HEK293 (cell line): ENCODE results near the gene NDUFS2.
A peak's percentile ranks its signal among the peaks of the same experiment; 100 is the strongest.

ENCODE experiments used
- CTCF ChIA-PET: fragments of 350-600 bp; formaldehyde crosslinking; extraction: SDS; loops from one replicate; lab custom pipeline; 2021; ENCODE audit warnings: antibody characterized with exemption; lab: Yijun Ruan, JAX
- POLR2A ChIA-PET: fragments of 300-600 bp; formaldehyde crosslinking; extraction: SDS; loops from one replicate; lab custom pipeline; 2020; ENCODE audit warnings: antibody characterized with exemption, inconsistent platforms; lab: Yijun Ruan, JAX
- H3K27ac ChIP-seq: fragments of 200-500 bp; sonication (Bioruptor generic); 2 replicates; pipeline ENCODE4 v1.5.1; 2014; ENCODE audit warnings: low read depth, low read length, control low read depth, inconsistent platforms; ENCODE audit errors: extremely low read depth
- H3K36me3 ChIP-seq, 2 experiments: fragments of 200-500 bp in 1 of 2; sonication (Bioruptor generic) in 1 of 2; 1 replicate in 1 of 2; 2 replicates in 1 of 2; pipeline ENCODE4 v1.5.1; 2014 to 2017; ENCODE audit warnings: inconsistent platforms in 2 of 2, low read length in 2 of 2; ENCODE audit not compliant: control insufficient read depth in 2 of 2, insufficient read depth in 1 of 2
- H3K4me1 ChIP-seq: fragments of 200-500 bp; sonication (Bioruptor generic); 2 replicates; pipeline ENCODE4 v1.5.1; 2014; ENCODE audit warnings: mild to moderate bottlenecking, low read length, inconsistent platforms; ENCODE audit not compliant: control insufficient read depth, insufficient read depth
- H3K4me3 ChIP-seq: 2 replicates; pipeline ENCODE4 v1.5.1; 2011; ENCODE audit warnings: low read depth, mild to moderate bottlenecking, control low read depth, low read length, moderate library complexity
- H3K9me3 ChIP-seq: fragments of 200-500 bp; sonication (Bioruptor generic); 2 replicates; pipeline ENCODE4 v1.5.1; 2014; ENCODE audit warnings: low read depth, low read length, inconsistent platforms; ENCODE audit not compliant: control insufficient read depth, insufficient read depth
- BCL6B ChIP-seq: fragments of 450-650 bp; formaldehyde crosslinking; IDR thresholded peaks from 2 replicates; pipeline ENCODE4 v1.5.1; 2017; ENCODE audit warnings: missing biosample characterization, missing genetic modification characterization
- KLF9 ChIP-seq: fragments of 450-650 bp; formaldehyde crosslinking; IDR thresholded peaks from 2 replicates; pipeline ENCODE4 v1.5.1; 2016; ENCODE audit warnings: missing biosample characterization, missing genetic modification characterization, low read depth
- PATZ1 ChIP-seq: fragments of 450-650 bp; formaldehyde crosslinking; IDR thresholded peaks from 2 replicates; pipeline ENCODE4 v1.5.1; 2016; ENCODE audit warnings: missing biosample characterization, missing genetic modification characterization
- SCRT2 ChIP-seq: fragments of 450-650 bp; formaldehyde crosslinking; IDR thresholded peaks from 2 replicates; pipeline ENCODE4 v1.5.1; 2016; ENCODE audit warnings: missing biosample characterization, missing genetic modification characterization
- WT1 ChIP-seq: fragments of 450-650 bp; formaldehyde crosslinking; IDR thresholded peaks from 2 replicates; pipeline ENCODE4 v1.5.1; 2016; ENCODE audit warnings: missing biosample characterization, missing genetic modification characterization
- ZBTB48 ChIP-seq: fragments of 450-650 bp; formaldehyde crosslinking; IDR thresholded peaks from 2 replicates; pipeline ENCODE4 v1.5.1; 2016; ENCODE audit warnings: missing biosample characterization, missing genetic modification characterization
- ZEB2 ChIP-seq: fragments of 450-650 bp; formaldehyde crosslinking; IDR thresholded peaks from 2 replicates; pipeline ENCODE4 v1.5.1; 2016; ENCODE audit warnings: missing biosample characterization, missing genetic modification characterization
- ZNF19 ChIP-seq: fragments of 450-650 bp; formaldehyde crosslinking; IDR thresholded peaks from 2 replicates; pipeline ENCODE4; 2016; ENCODE audit warnings: missing biosample characterization, missing genetic modification characterization, low read depth
- ZNF211 ChIP-seq: fragments of 450-650 bp; formaldehyde crosslinking; IDR thresholded peaks from 2 replicates; pipeline ENCODE4 v1.5.1; 2016; ENCODE audit warnings: low read depth, missing biosample characterization, missing genetic modification characterization
- ZNF23 ChIP-seq: fragments of 450-650 bp; formaldehyde crosslinking; IDR thresholded peaks from 2 replicates; pipeline ENCODE4 v1.5.1; 2016; ENCODE audit warnings: missing biosample characterization, missing genetic modification characterization, borderline replicate concordance
- ZNF274 ChIP-seq, 2 experiments: fragments of 200-500 bp in 1 of 2; fragments of 450-650 bp in 1 of 2; sonication (Bioruptor generic) in 1 of 2; formaldehyde crosslinking in 1 of 2; IDR thresholded peaks; 2 replicates each; pipeline versions ENCODE4 v1.5.1 to v1.6.1; 2014 to 2016; ENCODE audit warnings: borderline replicate concordance in 1 of 2, inconsistent platforms in 1 of 2, low read length in 1 of 2, missing biosample characterization in 1 of 2, missing genetic modification characterization in 1 of 2
- ZNF341 ChIP-seq: fragments of 450-650 bp; formaldehyde crosslinking; IDR thresholded peaks from 2 replicates; pipeline ENCODE4; 2016; ENCODE audit warnings: low read depth, missing biosample characterization, missing genetic modification characterization
- ZNF544 ChIP-seq: fragments of 450-650 bp; formaldehyde crosslinking; IDR thresholded peaks from 2 replicates; pipeline ENCODE4 v1.5.0; 2017; ENCODE audit warnings: missing biosample characterization, missing genetic modification characterization
- ZNF561 ChIP-seq: fragments of 450-650 bp; IDR thresholded peaks from 2 replicates; pipeline ENCODE4 v1.5.1; 2018; ENCODE audit warnings: missing biosample characterization, missing genetic modification characterization, borderline replicate concordance
- ZNF654 ChIP-seq: fragments of 450-650 bp; formaldehyde crosslinking; IDR thresholded peaks from 2 replicates; pipeline ENCODE4 v1.5.1; 2016; ENCODE audit warnings: low read depth, missing biosample characterization, missing genetic modification characterization
- ZNF692 ChIP-seq: fragments of 450-650 bp; formaldehyde crosslinking; IDR thresholded peaks from 2 replicates; pipeline ENCODE4 v1.5.1; 2016; ENCODE audit warnings: missing biosample characterization, missing genetic modification characterization
- ZNF768 ChIP-seq: fragments of 450-650 bp; formaldehyde crosslinking; IDR thresholded peaks from 2 replicates; pipeline ENCODE4 v1.5.1; 2018; ENCODE audit warnings: missing biosample characterization, mild to moderate bottlenecking, missing genetic modification characterization
- TF ChIP-seq, protein P1 (sequence below): fragments of 450-650 bp; formaldehyde crosslinking; IDR thresholded peaks from 2 replicates; pipeline ENCODE4 v1.5.1; 2017; ENCODE audit warnings: missing biosample characterization, mild to moderate bottlenecking, missing genetic modification characterization, moderate library complexity
- TF ChIP-seq, protein P2 (sequence below): fragments of 450-650 bp; formaldehyde crosslinking; IDR thresholded peaks from 2 replicates; pipeline ENCODE4 v1.5.1; 2016; ENCODE audit warnings: missing biosample characterization, missing genetic modification characterization
- TF ChIP-seq, protein P3 (sequence below): fragments of 450-650 bp; formaldehyde crosslinking; IDR thresholded peaks from 2 replicates; pipeline ENCODE4 v1.5.1; 2016; ENCODE audit warnings: missing biosample characterization, missing genetic modification characterization

NDUFS2 gene

GRCh38 chr1:161200992-161201835 lies 953 bp upstream of the NDUFS2 start:
- H3K9me3 ChIP-seq = no peaks in the 10 kb centered on the region
- H3K27ac ChIP-seq = peak overlapping the region; percentile 72
- CTCF ChIA-PET = interaction anchor here (0.6 to 4.9 kb wide), 9 partner anchors 9 to 940 kb away, joined by 3 to 32 read pairs (median 6); partner anchors contain the start of genes APOA2, PPOX and TOMM40L
- no peak overlapping the region for H3K4me3 ChIP-seq
- peaks cover 16 to 30% of the 10 kb centered on the region in 2 experiments; a peak in 2 of 3 replicates for H3K36me3 ChIP-seq
- POLR2A ChIA-PET = interaction anchor here (0.6 to 2.2 kb wide), 14 partner anchors 10 to 189 kb away, joined by 3 to 22 read pairs (median 4); partner anchors contain the start of genes B4GALT3, FCER1G, PPOX and TOMM40L
- peaks cover 9% of the 10 kb centered on the region; the same call in 1 of the 2 replicates for H3K4me1 ChIP-seq
- TF ChIP-seq BCL6B (tag by site-specific recombination) (no peak), ZEB2 (tag by site-specific recombination) (0 out of 2 replicates have a peak, but pooled peaks have one; percentile 6), ZNF692 (tag by site-specific recombination) (no peak), ZNF341 (tag by site-specific recombination) (no peak), KLF9 (tag by site-specific recombination) (0 out of 2 replicates have a peak, but pooled peaks have one; percentile 12)
- TF ChIP-seq, protein P1, sequence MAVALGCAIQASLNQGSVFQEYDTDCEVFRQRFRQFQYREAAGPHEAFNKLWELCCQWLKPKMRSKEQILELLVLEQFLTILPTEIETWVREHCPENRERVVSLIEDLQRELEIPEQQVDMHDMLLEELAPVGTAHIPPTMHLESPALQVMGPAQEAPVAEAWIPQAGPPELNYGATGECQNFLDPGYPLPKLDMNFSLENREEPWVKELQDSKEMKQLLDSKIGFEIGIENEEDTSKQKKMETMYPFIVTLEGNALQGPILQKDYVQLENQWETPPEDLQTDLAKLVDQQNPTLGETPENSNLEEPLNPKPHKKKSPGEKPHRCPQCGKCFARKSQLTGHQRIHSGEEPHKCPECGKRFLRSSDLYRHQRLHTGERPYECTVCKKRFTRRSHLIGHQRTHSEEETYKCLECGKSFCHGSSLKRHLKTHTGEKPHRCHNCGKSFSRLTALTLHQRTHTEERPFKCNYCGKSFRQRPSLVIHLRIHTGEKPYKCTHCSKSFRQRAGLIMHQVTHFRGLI (tag by site-specific recombination) = 0 out of 2 replicates have a peak, but pooled peaks have one; percentile 9
- TF ChIP-seq, protein P2, sequence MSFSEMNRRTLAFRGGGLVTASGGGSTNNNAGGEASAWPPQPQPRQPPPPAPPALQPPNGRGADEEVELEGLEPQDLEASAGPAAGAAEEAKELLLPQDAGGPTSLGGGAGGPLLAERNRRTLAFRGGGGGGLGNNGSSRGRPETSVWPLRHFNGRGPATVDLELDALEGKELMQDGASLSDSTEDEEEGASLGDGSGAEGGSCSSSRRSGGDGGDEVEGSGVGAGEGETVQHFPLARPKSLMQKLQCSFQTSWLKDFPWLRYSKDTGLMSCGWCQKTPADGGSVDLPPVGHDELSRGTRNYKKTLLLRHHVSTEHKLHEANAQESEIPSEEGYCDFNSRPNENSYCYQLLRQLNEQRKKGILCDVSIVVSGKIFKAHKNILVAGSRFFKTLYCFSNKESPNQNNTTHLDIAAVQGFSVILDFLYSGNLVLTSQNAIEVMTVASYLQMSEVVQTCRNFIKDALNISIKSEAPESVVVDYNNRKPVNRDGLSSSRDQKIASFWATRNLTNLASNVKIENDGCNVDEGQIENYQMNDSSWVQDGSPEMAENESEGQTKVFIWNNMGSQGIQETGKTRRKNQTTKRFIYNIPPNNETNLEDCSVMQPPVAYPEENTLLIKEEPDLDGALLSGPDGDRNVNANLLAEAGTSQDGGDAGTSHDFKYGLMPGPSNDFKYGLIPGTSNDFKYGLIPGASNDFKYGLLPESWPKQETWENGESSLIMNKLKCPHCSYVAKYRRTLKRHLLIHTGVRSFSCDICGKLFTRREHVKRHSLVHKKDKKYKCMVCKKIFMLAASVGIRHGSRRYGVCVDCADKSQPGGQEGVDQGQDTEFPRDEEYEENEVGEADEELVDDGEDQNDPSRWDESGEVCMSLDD = no peak

DNA sequence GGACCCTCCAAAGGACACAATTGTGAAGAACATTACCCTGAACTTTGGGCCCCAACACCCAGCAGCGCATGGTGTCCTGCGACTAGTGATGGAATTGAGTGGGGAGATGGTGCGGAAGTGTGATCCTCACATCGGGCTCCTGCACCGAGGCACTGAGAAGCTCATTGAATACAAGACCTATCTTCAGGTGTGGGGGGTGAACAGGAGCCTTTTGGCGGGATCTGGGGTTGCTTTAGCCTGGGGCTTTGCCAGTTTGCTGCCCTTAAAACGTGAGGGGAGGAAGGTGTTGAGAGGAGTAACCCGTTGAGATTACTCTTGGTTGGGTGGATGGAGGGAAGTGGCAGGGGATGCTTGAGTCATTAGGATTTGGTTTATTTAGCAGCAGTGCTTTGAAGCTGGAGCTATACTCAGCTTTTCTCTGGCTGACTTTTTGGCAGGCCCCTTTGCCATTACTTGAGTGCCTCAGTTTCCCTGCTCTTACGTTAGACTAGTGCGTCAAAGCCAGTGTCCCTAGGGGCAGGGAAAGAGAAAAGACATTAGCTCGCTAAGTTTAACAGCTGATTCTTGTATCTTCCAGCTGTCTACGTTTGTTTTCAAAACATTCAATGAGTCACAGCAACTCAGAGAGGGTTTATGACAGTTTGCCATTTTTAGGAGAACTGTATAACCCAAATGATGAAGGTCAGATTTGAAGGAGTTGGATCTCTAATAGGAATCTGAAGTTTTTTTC lies 4.4 kb downstream of the NDUFS2 start:
- Histone ChIP-seq H3K4me1 (peaks cover under 1% of the 10 kb centered on the region; the same call in 1 of the 2 replicates), H3K36me3 (peaks cover 38 to 76% of the 10 kb centered on the region in 2 experiments), H3K27ac (no peak overlapping the region), H3K4me3 (no peak overlapping the region), H3K9me3 (no peaks in the 10 kb centered on the region)
- ChIA-PET CTCF (interaction anchor here (0.6 to 4.9 kb wide), 7 partner anchors 14 to 196 kb away, joined by 3 to 32 read pairs (median 5); partner anchors contain the start of genes APOA2 and TOMM40L), POLR2A (interaction anchor here (0.6 kb wide), 1 partner anchor 19 kb away, joined by 7 read pairs; the partner anchor contains the start of gene TOMM40L)
- no peak for TF ChIP-seq ZNF274 (IDR thresholded peaks at IDR 0.05; ENCODE audit: low read length)
- no peak for TF ChIP-seq ZNF274 (tag by site-specific recombination; IDR thresholded peaks at IDR 0.05; ENCODE audit: borderline replicate concordance)
- TF ChIP-seq, protein P3, sequence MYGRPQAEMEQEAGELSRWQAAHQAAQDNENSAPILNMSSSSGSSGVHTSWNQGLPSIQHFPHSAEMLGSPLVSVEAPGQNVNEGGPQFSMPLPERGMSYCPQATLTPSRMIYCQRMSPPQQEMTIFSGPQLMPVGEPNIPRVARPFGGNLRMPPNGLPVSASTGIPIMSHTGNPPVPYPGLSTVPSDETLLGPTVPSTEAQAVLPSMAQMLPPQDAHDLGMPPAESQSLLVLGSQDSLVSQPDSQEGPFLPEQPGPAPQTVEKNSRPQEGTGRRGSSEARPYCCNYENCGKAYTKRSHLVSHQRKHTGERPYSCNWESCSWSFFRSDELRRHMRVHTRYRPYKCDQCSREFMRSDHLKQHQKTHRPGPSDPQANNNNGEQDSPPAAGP (tag by site-specific recombination) = no peak
- TF ChIP-seq ZEB2 (tag by site-specific recombination) = no peak
- no peak for TF ChIP-seq ZNF544 (tag by site-specific recombination)
- TF ChIP-seq ZNF23 = no peak
- no peak for TF ChIP-seq ZNF768 (tag by site-specific recombination)
- no peak for TF ChIP-seq ZNF211
- no peak for TF ChIP-seq ZNF654 (tag by site-specific recombination)
- TF ChIP-seq SCRT2 (tag by site-specific recombination) = no peak
- TF ChIP-seq ZNF19 (tag by site-specific recombination) = no peak
- no peak for TF ChIP-seq ZBTB48 (tag by site-specific recombination)
- TF ChIP-seq ZNF561 (tag by site-specific recombination) = no peak
- TF ChIP-seq PATZ1 = no peak
- TF ChIP-seq WT1 (tag by site-specific recombination) = no peak
